Pancreas (tissue), 10 donors: ENCODE results near the gene RNF11. TPM values are rescaled to one million over a fixed set of nuclear protein-coding genes. Genes with fewer than 3 reads are reported as not detected.
A peak's percentile ranks its signal among the peaks of the same experiment; 100 is the strongest.
"Not testable (repeated sequence)": the region's sequence is repeated elsewhere in the genome, so short reads cannot be mapped to it uniquely, and the experiment has no call there.

Source experiments
- ATAC-seq, 4 donors: fragments of 200-7000 bp; cut with Tn5 transposase; one replicate each; pipeline versions ENCODE4 v1.8.0 to v1.9.1; 2020; ENCODE audit warnings: mild to moderate bottlenecking in 4 of 4, moderate library complexity in 4 of 4
- DNase-seq, 6 donors: peaks; one replicate each; pipeline ENCODE4 v3.0.0-alpha.2; 2020
- FAIRE-seq: peaks from 2 replicates; lab custom pipeline; 2012; peaks lifted over from hg19 to GRCh38; lab: Jason Lieb, UNC
- H3K27ac ChIP-seq, 4 donors: fragments of 200-600 bp; sonication (generic); 1 replicate in 3 of 4; 2 replicates in 1 of 4; pipeline versions ENCODE4 v1.5.0 to v1.8.0; 2020
- H3K27me3 ChIP-seq, 4 donors: fragments of 200-600 bp; one replicate each; pipeline ENCODE4 v1.8.0; 2021
- H3K36me3 ChIP-seq, 3 donors: fragments of 200-600 bp; sonication (generic) in 1 of 3; one replicate each; pipeline versions ENCODE4 v1.5.0 to v1.8.0; 2020 to 2021
- H3K4me1 ChIP-seq, 3 donors: fragments of 200-600 bp; one replicate each; pipeline ENCODE4 v1.8.0; 2021
- H3K4me3 ChIP-seq, 4 donors: fragments of 200-600 bp; sonication (generic) in 2 of 4; one replicate each; pipeline versions ENCODE4 v1.5.0 to v1.8.0; 2020 to 2021
- H3K9me3 ChIP-seq, 4 donors: fragments of 200-600 bp; one replicate each; pipeline ENCODE4 v1.8.0; 2021
- CTCF ChIP-seq, 4 donors: fragments of 200-600 bp; sonication (generic) in 3 of 4; IDR thresholded peaks; one replicate each; pipeline versions ENCODE4 v1.5.0 to v1.8.0; 2021; ENCODE audit warnings: antibody characterized with exemption in 4 of 4
- WGBS, 2 donors: extraction: QIAGEN DNeasy Blood & Tissue Kit; methylation state at CpG; one replicate each; pipeline ENCODE4 v1.1.7; 2013; 5-methylcytosine and 5-hydroxymethylcytosine counted together
- intact Hi-C, 3 donors: fragments of 100-400 bp; cut with DNase I; formaldehyde crosslinking; loops; one replicate each; pipeline versions ENCODE4 v1.11.1 to v1.14.2; 2022
- polyA plus RNA-seq, 2 donors: library from polyadenylated mRNA; stranded (reverse); fragments of 200-250 nt; gene quantifications; one replicate each; pipeline ENCODE4 v1.2.3, GENCODE V29; 2013
- total RNA-seq, 6 donors: library from RNA; stranded (reverse); fragmentation: NEBNext Ultra II Directional in 4 of 6; extraction: Animal tissue kit (Norgen Biotek cat#: 25700) in 4 of 6; gene quantifications; one replicate each; pipeline versions ENCODE4 v1.2.1 to v1.2.4, GENCODE V29; 2021 to 2023
- donor health status: healthy with polysubstance abuse.
- donor health status: DM: no; HTN: no; CAD: no; lungs with moderate emphysema.
- donor health status: DM: no; HTN: no; CAD: no.
- donor health status: control.
- donor health status: control.
- donor health status: Bipolar disorder and iron deficiency.
- donor health status: DM: yes; HTN: yes; CAD: no.
- donor health status: DM: no; HTN: no; CAD: no.
- donor health status: DM: no; HTN: no; CAD: no.
- donor health status: DM: yes; HTN: yes; CAD: no.

The RNF11 gene
- total and polyA plus RNA-seq, 8 donors = 19.8 to 51.8 (median 30.7) TPM

GRCh38 chr1:51224255-51224654 is 11.8 kb upstream of the RNF11 start:
- WGBS, 2 donors = 93 to 99% methylated on average over 6 of the region's 6 CpGs
- Histone ChIP-seq H3K36me3 (no peaks in the 10 kb centered on the region), H3K4me1 (peaks cover 0 to 4% (median 0%) of the 10 kb centered on the region in 3 donors), H3K4me3 (no peak overlapping the region), H3K9me3 (no peaks in the 10 kb centered on the region), H3K27ac (no peak overlapping the region), H3K27me3 (no peaks in the 10 kb centered on the region)
- FAIRE-seq (no peak), DNase-seq (no peak), ATAC-seq (no peak)
- no peak for TF ChIP-seq CTCF (IDR thresholded peaks at IDR 0.05)
- intact Hi-C loops = no loop called here

GRCh38 chr1:51227231-51227960 is 8.7 kb upstream of the RNF11 start:
- ATAC-seq, H3K4me1 ChIP-seq, FAIRE-seq, H3K36me3 ChIP-seq, H3K9me3 ChIP-seq, H3K27me3 ChIP-seq, DNase-seq, H3K27ac ChIP-seq, intact Hi-C loops, H3K4me3 ChIP-seq: not testable (repeated sequence)
- WGBS, 2 donors = 86 to 87% methylated on average over 15 of the region's 15 CpGs

- intact Hi-C loops, H3K4me1 ChIP-seq, H3K27ac ChIP-seq, H3K27me3 ChIP-seq, H3K36me3 ChIP-seq, H3K9me3 ChIP-seq, H3K4me3 ChIP-seq, FAIRE-seq, ATAC-seq: not testable (repeated sequence)
- DNase-seq = peak in 1 of 6 donors; percentile 18
- WGBS, 2 donors = 45 to 47% methylated on average over 10 to 11 of the region's 11 CpGs
Observed at GRCh38 chr1:51228471-51228870, 7.6 kb upstream of the RNF11 start.

- WGBS, 2 donors = 80 to 86% methylated on average over 5 of the region's 5 CpGs
- FAIRE-seq = no peak
- no peak for DNase-seq
- peaks cover 0 to 14% (median 8%) of the 10 kb centered on the region in 3 donors for H3K4me1 ChIP-seq
- H3K27me3 ChIP-seq = no peaks in the 10 kb centered on the region
- H3K4me3 ChIP-seq = no peak overlapping the region
- no peak for ATAC-seq
- H3K9me3 ChIP-seq = no peaks in the 10 kb centered on the region
- no peak for TF ChIP-seq CTCF (IDR thresholded peaks at IDR 0.05)
- no peaks in the 10 kb centered on the region for H3K36me3 ChIP-seq
- intact Hi-C loops = no loop called here
- H3K27ac ChIP-seq = no peak overlapping the region
Observed at GRCh38 chr1:51230501-51231078, 5.5 kb upstream of the RNF11 start.

GRCh38 chr1:51231120-51231519 is 5.0 kb upstream of the RNF11 start:
- H3K27me3 ChIP-seq = no peaks in the 10 kb centered on the region
- no peaks in the 10 kb centered on the region for H3K9me3 ChIP-seq
- H3K27ac ChIP-seq = no peak overlapping the region
- ATAC-seq = no peak
- no peak overlapping the region for H3K4me3 ChIP-seq
- intact Hi-C loops = no loop called here
- H3K4me1 ChIP-seq = peaks cover 0 to 14% (median 8%) of the 10 kb centered on the region in 3 donors
- no peak for FAIRE-seq
- DNase-seq = no peak
- WGBS, 2 donors = 86 to 88% methylated on average over 3 of the region's 3 CpGs
- TF ChIP-seq CTCF (IDR thresholded peaks at IDR 0.05) = no peak
- H3K36me3 ChIP-seq = no peaks in the 10 kb centered on the region

- Histone ChIP-seq H3K27ac (no peak overlapping the region), H3K36me3 (no peaks in the 10 kb centered on the region), H3K4me3 (no peak overlapping the region), H3K4me1 (peaks cover 0 to 14% (median 8%) of the 10 kb centered on the region in 3 donors), H3K27me3 (no peaks in the 10 kb centered on the region), H3K9me3 (no peaks in the 10 kb centered on the region)
- DNase-seq = no peak
- intact Hi-C loops = no loop called here
- no peak for ATAC-seq
- TF ChIP-seq CTCF (IDR thresholded peaks at IDR 0.05) = no peak
- FAIRE-seq = no peak
Observed at GRCh38 chr1:51231896-51232295, 4.2 kb upstream of the RNF11 start.

GRCh38 chr1:51234236-51234635 is 1.8 kb upstream of the RNF11 start:
- H3K4me3 ChIP-seq, intact Hi-C loops, H3K36me3 ChIP-seq, FAIRE-seq, ATAC-seq, H3K9me3 ChIP-seq, H3K27me3 ChIP-seq, DNase-seq, H3K27ac ChIP-seq: not testable (repeated sequence)
- 91 to 94% methylated on average over 7 of the region's 7 CpGs for WGBS, 2 donors
- H3K4me1 ChIP-seq = peaks cover 0 to 18% (median 8%) of the 10 kb centered on the region in 3 donors
